AG20443 (cell line): Measurements from ENCODE around the gene DIS3L2.
"Not testable (repeated sequence)": the region's sequence is repeated elsewhere in the genome, so short reads cannot be mapped to it uniquely, and the experiment has no call there.

Experiments used
- DNase-seq: peaks from one replicate; pipeline ENCODE4 v3.0.0; 2012; ENCODE audit warnings: low spot score, mixed read lengths

DIS3L2 gene

GRCh38 chr2:232321817-232322559 lies 360.5 kb downstream of the DIS3L2 start:
- DNase-seq: no peak

DNA sequence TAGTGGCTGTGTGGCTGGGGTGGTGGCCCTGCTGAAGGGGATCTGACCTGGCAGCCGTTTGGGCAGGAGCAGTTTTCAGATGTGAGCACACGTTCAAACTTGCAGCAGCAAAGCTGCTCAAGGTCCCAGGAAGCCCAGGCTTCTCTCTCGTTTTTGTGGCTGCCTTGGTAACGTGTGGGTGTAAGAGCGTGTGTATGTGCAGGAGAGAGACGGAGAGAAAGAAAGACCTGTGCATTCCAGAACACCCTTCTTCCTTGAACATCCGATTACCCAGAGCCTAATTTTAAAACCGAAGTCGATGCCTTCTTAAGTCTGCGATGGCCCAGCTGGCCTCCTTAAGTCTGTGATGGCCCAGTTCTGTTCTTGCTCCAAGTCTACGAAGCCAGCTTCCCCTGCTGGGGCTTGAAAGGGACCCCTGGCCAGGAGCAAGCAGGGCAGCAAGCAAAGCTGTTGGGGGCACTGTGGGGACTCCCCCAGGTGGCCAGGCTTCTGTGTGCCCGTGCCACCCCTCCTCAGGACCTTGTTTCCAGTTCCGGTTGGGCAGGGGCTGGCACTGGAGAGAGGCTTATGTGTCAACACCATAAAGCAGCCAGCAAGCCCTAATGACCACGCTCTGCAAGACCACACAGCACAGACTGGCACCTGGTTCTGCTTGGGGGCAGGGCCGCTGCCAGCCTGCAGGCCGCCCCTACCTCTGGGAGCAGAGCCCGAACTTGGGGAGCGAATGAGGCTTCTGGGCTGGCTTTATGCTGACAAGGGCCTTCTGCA lies 361.2 kb downstream of the DIS3L2 start:
- no peak for DNase-seq

- no peak for DNase-seq
Observed at GRCh38 chr2:232323328-232323650, 361.8 kb downstream of the DIS3L2 start.

DNA sequence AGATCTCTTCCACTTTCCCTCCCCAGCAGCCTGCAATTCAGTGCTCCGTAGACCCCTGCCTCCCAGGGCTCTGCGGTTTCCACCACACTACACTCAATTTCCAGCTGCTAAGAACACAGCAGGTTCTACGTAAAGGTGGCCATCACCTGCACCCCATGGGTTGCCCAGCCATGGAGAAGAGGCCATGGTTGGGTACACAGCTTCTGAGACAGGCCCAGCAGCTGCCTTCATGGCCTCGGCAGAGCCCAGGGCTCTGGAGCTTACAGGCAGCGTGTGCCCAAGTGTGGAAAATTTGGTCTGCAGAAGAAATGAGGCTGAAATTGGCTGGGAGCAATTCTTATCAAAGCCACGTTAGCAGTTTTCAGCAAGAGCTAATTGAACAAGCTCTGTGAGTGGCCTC lies 362.5 kb downstream of the DIS3L2 start:
- DNase-seq: not testable (repeated sequence)

DNA sequence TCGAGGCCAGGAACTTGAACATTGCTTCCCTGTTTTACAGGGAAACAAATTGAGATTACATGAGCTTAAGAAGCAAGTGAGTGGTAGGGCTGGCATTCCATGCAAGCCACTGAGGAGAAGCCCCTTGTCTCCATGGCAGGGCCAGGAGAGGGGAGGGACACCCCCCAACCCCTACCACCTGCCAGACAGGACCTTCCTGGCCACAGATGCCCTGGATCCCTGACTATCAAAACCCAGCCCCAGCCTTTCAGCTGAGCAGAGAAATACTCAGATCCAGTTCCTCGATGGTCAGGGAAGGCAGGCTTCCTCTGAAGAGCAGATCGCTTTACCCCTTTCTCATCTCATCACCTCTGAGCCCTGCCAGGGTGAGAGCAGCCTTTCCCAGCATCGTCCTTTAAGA lies 363.3 kb downstream of the DIS3L2 start:
- DNase-seq: no peak

GRCh38 chr2:232325324-232326273 lies 364.1 kb downstream of the DIS3L2 start:
- peak; percentile 50 for DNase-seq

GRCh38 chr2:232326274-232327104 lies 365.0 kb downstream of the DIS3L2 start:
- DNase-seq: not testable (repeated sequence)

GRCh38 chr2:232327105-232328031 lies 365.9 kb downstream of the DIS3L2 start:
- peak; percentile 84 for DNase-seq

DNA sequence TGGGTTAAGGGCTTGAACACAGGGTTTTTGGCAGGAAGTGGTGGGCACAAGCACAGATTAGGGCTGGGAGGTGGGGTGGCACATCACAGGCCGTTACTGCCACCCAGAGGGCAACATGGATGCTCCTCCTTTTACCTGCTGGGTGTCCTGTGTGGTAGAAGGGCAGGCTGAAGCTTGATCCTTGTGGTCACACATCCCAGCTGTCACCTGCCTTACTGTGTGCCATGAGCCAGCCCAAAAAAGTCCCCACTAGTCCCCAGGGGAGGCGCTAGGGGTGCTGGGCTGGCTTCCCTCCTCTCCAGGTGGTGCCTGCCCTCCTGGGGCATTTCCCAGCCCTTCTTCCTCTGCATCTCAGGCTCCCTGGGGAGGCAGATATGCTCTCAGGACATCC lies 366.5 kb downstream of the DIS3L2 start:
- DNase-seq: no peak

DNA sequence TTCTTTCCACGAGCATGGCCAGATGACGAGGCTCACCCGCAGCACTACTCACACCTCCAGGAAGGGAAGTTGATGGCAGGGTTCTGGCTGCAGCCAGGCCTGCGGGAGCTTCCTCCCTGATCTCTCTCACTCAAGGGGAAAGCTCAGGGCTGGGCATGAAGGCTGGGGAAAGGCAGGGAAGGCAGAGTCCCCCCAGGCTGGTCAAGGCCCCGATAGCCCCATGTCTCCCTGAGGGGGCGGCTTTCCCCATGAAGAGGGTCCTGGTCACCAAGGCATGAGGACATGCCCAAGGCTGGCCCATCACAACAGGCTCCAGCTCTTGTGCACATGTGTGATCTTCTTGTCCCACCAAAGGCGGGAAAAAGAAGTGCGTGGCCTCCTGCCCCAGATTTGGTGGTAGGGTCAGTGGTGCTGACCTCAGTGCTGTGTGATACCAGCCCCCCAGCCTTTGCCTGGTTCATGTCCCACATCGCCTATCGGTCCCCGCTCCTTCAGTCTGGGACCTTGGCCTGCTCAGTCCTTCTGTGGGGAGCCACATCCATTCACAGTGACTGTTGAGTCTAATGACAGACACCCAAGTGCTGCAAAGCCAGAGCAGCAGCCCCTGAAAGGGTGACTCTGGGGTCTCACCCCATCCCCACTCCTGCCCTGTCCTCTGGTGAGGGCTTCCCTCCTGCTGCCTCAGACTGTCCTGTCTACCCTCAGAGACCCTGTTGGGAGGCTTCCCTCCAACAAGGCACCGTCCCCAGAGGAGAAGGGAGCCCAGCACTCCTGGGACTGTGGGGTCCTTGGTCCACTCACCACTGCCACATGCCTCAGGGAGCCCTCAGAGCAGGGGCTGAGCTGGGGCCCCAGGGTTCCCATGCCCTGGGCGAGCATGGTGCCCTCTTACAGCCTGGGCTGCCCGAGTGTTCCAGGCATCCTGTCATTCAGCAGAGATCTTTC lies 367.3 kb downstream of the DIS3L2 start:
- no peak for DNase-seq

- no peak for DNase-seq
Observed at GRCh38 chr2:232329716-232330067, 368.2 kb downstream of the DIS3L2 start.

DNA sequence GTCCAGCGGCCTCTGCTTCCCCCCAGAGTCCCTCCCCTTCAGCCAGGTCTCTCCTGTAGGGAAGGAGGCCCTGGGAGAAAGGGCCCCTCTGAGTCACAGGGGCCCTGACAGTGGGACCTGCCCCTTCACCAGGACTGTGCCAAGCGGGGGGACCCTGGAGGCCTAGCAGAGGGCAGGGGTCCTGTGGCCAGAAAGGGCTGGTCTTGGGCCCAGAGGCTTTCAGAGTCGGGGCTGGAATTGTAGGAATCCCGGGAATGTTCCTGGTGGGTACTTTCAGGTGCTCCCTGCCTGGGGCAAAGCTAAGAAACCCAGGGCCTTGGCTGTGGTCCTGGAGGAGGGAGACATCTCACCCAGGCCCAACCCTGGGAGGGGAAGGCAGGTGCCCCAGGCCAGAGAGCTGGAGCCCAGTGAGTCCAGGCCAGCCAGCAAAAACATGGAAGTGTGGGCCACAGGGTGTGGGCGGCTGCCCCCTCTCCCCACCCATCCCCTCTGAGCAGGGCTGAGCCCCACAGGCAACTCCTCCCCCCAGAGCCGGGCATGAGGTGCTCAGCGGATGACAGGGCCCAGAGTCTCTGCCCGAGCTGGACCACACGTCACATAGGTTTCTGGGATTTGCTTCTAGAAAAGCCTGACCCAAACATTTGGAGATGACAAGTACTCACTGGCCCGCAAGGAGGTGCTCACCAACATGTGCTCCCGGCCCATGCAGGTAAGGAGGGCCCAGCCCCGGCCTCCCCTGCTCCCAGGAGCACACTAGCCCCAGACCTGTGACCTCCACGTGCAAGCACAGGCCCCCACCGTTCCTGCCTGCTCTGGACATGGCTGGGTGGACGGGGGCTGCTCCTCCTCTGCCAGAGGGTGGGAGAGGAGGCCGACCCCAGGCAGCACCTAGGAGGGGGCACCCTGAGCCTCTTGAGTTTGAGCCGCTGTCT lies 368.8 kb downstream of the DIS3L2 start:
- DNase-seq: no peak

DNA sequence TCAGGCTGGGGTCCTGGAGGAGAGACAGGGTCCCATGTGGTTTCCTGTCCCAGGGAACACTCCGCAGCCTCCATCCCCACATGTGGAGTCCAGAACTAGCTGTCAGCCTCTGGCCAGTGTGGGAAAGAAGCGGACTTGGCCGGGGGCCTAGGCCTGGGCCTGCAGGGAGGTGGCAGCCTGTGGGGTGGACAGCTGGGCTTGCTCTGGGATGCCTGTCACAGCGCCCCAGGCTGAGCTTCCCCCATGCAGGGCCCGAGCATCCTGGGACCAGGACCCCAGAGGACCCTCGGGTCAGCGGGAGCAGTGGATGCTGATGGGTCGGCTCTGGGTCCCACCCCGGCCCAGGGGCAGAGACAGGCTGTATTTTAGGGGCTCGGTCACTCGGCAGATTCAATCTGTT lies 369.5 kb downstream of the DIS3L2 start:
- DNase-seq: not testable (repeated sequence)

- DNase-seq: not testable (repeated sequence)
Observed at GRCh38 chr2:232331641-232332040, 370.1 kb downstream of the DIS3L2 start.

DNA sequence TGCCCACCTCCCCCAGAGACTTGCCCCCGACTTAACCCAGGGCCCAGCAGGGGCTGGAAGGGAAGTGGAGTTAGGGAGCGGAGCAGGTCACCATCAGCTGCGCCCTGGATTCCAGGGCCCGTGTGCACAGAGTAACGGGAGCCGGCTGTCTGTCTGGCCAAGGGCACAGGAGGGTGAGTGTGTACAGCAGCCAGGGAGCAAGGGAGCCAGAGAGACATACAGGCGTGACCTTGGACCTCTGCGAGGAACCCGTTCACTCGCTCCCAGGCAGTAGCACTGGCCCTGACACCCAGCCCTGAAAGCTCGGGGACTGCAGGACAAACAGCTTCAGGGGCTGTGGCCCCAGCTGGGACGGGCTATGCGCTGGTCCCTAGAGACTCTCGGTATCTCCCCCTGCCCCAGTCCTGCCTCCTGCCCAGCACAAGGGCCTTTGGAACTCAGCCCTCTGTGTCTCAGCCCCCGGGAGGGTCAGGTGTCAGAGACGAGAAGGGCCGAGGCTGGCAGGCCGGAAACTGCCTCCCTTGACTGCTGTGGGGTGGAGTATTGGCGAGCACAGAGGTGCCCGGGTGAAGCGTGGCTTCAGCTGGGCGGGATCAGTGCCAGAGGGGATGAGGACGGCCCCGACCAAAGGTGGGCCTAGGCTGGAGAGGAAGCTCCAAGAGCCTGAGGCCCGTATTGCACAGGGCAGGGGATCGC lies 370.9 kb downstream of the DIS3L2 start:
- not testable (repeated sequence) for DNase-seq

- DNase-seq: no peak
Observed at GRCh38 chr2:232332940-232333259, 371.4 kb downstream of the DIS3L2 start.

DNA sequence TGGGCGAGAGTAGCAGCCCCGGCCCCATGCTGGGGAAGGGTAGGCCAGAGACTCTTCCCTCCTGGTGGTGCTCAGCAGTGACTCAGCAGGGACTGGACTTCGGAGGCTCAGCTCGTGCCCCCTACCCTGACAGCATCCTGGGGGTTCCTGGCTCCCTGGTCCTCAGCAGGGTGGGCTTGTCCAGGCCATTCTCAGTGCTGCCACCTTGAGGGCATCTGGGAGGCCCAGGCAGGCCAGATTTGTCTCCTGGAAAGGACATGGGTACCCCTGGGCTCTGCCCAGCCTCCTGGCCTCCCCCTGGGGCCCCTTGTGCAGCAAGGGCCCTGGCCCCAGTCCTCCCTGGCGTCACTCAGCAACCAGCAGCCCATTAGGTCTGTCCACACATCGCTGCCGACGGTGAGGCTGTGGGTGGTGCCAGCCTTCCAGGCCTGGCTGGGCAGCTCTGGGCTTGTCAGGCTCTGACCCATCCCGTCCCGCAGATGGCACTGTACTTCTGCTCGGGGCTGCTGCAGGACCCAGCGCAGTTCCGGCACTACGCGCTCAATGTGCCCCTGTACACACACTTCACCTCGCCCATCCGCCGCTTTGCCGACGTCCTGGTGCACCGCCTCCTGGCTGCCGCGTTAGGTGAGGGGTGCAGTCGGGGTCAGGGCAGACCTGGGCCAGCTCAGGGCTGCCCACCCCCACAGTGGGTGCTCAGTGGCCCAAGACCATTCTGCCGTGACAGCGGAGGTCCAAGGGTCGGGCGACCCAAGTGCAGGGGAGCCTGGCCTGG lies 372.0 kb downstream of the DIS3L2 start:
- DNase-seq: no peak
